GM23248 (cell line): Measurements from ENCODE around the gene ZNF274.

ENCODE experiments used
- EZH2 ChIP-seq: fragments of 200-600 bp; sonication (generic); IDR thresholded peaks from 2 replicates; pipeline ENCODE4 v1.6.1; 2018; ENCODE audit warnings: antibody characterized with exemption, mild to moderate bottlenecking; ENCODE audit not compliant: insufficient read depth, poor library complexity, severe bottlenecking
- EZH2phosphoT487 ChIP-seq: fragments of 200-600 bp; sonication (generic); IDR thresholded peaks from 2 replicates; pipeline ENCODE4 v1.6.1; 2018; ENCODE audit warnings: antibody characterized with exemption, moderate library complexity, mild to moderate bottlenecking, low read depth; ENCODE audit not compliant: insufficient read depth

- TF ChIP-seq EZH2 (no peak), EZH2phosphoT487 (no peak)
Observed at GRCh38 chr19:58252102-58252685, 69.3 kb downstream of the ZNF274 start.
